K562 (cell line): ENCODE measurements around the gene NTN1.

Source experiments
- IFI16 ChIP-seq: fragments of 250-450 bp; sonication (Bioruptor Pico); IDR thresholded peaks from 2 replicates; pipeline ENCODE4 v2.1.2; 2022; ENCODE audit warnings: mild to moderate bottlenecking, inconsistent platforms
- POLR2A ChIP-seq: fragments of 450-650 bp; conservative IDR thresholded peaks from 2 replicates; pipeline ENCODE4 v1.6.1; 2016
- SP1 ChIP-seq: sonication (generic); formaldehyde crosslinking; IDR thresholded peaks from 2 replicates; pipeline ENCODE4 v1.8.1; 2022; ENCODE audit warnings: mild to moderate bottlenecking, missing genetic modification reagents
- TF ChIP-seq, protein P1 (sequence below): fragments of 450-650 bp; formaldehyde crosslinking; IDR thresholded peaks from 2 replicates; pipeline ENCODE4 v1.4.0; 2020; ENCODE audit warnings: mild to moderate bottlenecking, moderate library complexity
- TF ChIP-seq, protein P2 (sequence below): sonication (generic); formaldehyde crosslinking; IDR thresholded peaks from 2 replicates; pipeline ENCODE4 v1.8.1; 2022; ENCODE audit warnings: missing genetic modification reagents
- TF ChIP-seq, protein P3 (sequence below): sonication (generic); formaldehyde crosslinking; IDR thresholded peaks from 2 replicates; pipeline ENCODE4 v1.8.1; 2023; ENCODE audit warnings: mild to moderate bottlenecking, missing genetic modification reagents
- TF ChIP-seq, protein P4 (sequence below): fragments of 450-650 bp; formaldehyde crosslinking; IDR thresholded peaks from 2 replicates; pipeline ENCODE4 v1.4.0; 2020; ENCODE audit warnings: mild to moderate bottlenecking, moderate library complexity

DNA sequence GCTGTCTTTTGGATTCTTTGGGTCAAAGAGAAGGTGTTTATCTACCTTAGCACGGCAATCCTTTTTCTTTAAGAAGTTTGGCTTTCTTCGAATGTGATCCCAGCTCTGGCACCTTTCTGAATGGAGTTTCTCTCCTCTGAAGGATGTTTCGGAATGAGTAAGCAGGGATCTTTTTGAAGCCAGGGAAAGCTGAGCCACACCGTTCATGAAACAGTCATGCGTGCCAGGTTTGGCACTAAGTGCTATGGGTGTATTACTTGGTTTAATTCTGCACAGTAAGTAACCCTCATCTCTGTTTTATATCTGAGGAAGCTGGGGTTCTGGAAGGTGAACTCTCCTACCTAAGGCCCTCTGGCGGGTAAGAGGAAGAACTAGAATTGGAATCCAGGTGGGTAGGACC lies 234.5 kb downstream of the NTN1 start:
- TF ChIP-seq, protein P1, sequence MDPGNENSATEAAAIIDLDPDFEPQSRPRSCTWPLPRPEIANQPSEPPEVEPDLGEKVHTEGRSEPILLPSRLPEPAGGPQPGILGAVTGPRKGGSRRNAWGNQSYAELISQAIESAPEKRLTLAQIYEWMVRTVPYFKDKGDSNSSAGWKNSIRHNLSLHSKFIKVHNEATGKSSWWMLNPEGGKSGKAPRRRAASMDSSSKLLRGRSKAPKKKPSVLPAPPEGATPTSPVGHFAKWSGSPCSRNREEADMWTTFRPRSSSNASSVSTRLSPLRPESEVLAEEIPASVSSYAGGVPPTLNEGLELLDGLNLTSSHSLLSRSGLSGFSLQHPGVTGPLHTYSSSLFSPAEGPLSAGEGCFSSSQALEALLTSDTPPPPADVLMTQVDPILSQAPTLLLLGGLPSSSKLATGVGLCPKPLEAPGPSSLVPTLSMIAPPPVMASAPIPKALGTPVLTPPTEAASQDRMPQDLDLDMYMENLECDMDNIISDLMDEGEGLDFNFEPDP (CRISPR knock-in tag), result no peak
- TF ChIP-seq SP1 (no peak), IFI16 (CRISPR knock-in tag) (no peak), POLR2A (no peak)
- TF ChIP-seq, protein P2, sequence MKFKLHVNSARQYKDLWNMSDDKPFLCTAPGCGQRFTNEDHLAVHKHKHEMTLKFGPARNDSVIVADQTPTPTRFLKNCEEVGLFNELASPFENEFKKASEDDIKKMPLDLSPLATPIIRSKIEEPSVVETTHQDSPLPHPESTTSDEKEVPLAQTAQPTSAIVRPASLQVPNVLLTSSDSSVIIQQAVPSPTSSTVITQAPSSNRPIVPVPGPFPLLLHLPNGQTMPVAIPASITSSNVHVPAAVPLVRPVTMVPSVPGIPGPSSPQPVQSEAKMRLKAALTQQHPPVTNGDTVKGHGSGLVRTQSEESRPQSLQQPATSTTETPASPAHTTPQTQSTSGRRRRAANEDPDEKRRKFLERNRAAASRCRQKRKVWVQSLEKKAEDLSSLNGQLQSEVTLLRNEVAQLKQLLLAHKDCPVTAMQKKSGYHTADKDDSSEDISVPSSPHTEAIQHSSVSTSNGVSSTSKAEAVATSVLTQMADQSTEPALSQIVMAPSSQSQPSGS (CRISPR knock-in tag), result no peak
- TF ChIP-seq, protein P3, sequence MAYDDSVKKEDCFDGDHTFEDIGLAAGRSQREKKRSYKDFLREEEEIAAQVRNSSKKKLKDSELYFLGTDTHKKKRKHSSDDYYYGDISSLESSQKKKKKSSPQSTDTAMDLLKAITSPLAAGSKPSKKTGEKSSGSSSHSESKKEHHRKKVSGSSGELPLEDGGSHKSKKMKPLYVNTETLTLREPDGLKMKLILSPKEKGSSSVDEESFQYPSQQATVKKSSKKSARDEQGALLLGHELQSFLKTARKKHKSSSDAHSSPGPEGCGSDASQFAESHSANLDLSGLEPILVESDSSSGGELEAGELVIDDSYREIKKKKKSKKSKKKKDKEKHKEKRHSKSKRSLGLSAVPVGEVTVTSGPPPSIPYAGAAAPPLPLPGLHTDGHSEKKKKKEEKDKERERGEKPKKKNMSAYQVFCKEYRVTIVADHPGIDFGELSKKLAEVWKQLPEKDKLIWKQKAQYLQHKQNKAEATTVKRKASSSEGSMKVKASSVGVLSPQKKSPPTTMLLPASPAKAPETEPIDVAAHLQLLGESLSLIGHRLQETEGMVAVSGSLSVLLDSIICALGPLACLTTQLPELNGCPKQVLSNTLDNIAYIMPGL, result no peak
- TF ChIP-seq, protein P4, sequence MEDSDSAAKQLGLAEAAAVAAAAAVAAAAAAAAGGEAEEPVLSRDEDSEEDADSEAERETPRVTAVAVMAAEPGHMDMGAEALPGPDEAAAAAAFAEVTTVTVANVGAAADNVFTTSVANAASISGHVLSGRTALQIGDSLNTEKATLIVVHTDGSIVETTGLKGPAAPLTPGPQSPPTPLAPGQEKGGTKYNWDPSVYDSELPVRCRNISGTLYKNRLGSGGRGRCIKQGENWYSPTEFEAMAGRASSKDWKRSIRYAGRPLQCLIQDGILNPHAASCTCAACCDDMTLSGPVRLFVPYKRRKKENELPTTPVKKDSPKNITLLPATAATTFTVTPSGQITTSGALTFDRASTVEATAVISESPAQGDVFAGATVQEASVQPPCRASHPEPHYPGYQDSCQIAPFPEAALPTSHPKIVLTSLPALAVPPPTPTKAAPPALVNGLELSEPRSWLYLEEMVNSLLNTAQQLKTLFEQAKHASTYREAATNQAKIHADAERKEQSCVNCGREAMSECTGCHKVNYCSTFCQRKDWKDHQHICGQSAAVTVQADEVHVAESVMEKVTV (CRISPR knock-in tag), result no peak
